ENCODE data around the gene ARF3.
"Not testable (repeated sequence)": the region's sequence is repeated elsewhere in the genome, so short reads cannot be mapped to it uniquely, and the experiment has no call there.

The ARF3 gene

GRCh38 chr12:48924617-48925303, 32.5 kb downstream of the ARF3 start:
- DNase-seq: peak; percentile 58

- no peak for DNase-seq
These were observed 34.2 kb downstream of the ARF3 start for GRCh38 chr12:48923117-48923516.

DNA sequence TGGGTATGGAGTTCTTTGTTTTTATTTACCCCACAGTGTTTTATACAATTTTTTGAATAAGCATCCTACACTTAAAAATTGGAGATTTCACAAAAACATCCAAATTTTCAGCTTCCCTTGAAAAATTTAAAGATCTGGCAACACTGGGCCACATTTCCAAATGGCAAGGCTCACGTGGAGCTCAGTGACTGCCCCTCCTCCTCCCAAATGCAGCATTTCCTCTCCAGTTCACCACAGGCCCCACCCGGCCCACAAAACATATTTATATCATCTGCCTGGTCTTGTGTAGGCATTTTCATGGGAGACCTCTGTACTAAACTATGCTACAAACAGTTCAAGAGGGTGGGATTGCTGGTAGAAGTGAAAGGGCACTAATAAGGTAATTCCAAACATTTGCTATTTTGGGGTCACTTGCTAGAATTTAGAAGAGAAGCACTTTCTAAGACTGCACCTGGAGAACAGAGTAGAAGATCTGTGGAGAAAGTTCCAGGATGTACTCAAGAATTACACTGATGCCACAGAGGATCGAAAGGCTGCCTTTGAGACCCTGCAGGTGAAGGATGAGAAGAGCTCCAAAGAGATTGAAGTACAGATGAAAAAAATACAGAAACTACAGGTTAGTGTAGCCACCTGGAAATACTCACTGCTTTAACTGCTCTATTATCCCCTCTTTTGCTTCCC, 39.3 kb downstream of the ARF3 start:
- no peak for DNase-seq

- DNase-seq: no peak
These were observed 47.1 kb downstream of the ARF3 start for GRCh38 chr12:48910196-48910595.

DNA sequence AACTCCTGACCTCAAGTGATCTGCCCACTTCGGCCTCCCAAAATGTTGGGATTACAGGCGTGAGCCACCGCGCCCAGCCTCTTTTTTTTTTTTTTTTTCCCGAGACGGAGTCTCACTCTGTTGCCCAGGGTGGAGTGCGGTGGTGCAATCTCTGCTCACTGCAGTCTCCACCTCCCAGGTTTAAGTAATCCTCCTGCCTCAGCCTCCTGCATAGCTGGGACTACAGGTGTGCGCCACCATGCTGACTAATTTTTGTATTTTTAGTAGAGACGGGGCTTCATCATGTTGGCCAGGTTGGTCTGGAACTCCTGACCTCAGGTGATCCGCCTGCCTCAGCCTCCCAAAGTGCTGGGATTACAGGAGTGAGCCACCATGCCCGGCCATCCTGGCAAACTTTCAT, 47.6 kb downstream of the ARF3 start:
- DNase-seq: not testable (repeated sequence)

DNA sequence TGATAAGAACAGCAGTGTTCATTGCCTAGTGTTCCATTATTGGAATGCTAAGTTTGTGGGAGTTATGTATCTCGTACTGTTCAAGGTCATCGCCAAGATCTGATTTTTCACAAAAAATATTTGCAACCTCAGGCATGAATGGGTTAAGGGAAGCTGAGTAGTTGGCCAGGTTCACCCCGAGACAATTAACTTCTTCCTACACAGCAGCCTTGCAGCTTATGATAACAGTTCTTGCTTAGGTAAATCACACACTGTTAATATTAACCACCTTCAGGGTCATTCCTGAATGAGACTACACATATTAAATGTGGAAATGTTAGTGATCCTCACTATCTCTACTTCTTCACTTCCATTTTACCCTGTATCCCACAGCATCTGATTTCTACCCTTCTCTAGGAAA, 50.0 kb downstream of the ARF3 start:
- DNase-seq: no peak

DNA sequence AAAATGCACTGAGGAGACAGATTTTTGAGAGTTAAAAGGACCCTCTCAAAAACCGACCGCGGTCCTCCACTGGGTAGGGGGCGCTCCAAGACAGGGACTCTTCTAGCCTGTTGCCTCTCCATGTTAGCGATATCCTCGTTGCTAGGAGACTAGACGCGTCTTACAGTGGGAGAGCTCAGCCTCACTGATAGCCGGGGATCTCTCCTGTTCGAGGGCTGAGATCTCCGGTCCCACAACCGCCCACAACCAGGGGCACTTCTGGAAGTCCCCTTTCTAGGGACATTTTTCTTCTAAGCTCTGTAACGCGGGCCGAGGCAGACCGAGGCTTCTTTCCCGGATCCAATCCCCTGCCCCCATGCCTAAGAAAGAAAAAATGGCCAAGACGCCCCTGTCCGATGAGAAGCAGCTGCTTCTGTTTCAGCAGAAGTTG, 53.3 kb downstream of the ARF3 start:
- peak; percentile 84 for DNase-seq

DNA sequence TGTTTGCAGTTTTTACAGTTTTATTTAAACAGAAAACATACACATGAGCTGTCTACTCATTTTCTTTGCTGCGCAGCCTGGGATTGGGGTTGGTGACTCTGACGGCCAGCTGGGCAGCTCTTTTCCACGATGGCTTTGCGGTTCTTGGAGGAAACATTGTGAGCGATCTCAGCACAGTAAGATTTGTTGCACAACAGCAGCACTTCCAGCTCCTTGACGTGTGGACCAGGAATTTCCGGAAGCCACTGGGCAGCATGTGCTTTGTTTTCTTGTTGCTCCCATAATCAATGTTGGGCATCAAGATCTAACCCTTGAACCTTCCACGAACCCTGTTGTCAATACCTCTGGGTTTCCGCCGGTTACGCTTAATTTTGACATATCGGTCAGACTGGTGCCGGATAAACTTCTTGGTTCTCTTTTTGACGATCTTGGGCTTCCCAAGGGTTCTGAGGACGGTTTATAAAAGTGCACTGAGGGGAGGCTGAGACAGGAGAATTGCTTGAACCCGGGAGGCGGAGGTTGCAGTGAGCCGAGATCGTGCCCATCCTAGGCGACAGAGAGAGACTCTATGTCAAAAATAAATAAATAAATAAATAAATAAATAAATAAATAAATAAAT, 53.8 kb downstream of the ARF3 start:
- no peak for DNase-seq

DNA sequence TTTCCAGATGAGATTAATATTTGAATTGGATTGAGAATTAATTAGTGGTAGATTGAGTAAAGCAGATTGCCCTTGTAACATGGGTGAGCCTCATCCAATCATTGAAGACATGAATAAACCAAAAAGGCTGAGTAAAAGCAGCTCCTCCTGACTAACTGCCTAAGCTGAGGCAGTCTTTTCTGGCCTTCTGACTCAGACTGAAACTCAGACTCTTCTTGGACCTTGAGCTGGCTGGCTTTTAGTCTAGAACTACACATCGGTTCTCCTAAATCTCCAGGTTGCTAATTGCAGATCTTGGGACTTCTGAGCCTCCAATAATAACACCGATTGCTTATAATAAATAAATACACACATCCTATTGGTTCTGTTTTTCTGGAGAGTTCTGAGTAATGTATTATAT, 56.0 kb downstream of the ARF3 start:
- no peak for DNase-seq

DNA sequence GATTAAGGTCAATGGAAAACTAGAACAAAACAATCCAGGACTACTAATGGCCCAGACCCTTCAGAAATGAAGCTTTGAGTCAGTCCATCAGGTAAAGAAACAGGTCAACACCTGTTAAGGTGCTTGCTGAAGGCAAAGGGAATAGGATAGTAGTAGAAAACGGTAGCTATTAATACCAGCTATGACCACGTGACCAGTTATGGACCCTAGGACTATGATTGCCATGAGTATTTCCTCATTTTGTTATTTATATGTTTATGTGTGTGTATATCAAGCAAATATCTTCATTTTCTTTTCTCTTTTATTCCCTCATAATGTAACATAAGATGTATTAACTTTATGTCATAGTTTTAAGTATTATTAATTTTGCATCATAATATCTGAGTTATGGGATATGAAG, 57.6 kb downstream of the ARF3 start:
- DNase-seq: no peak

DNA sequence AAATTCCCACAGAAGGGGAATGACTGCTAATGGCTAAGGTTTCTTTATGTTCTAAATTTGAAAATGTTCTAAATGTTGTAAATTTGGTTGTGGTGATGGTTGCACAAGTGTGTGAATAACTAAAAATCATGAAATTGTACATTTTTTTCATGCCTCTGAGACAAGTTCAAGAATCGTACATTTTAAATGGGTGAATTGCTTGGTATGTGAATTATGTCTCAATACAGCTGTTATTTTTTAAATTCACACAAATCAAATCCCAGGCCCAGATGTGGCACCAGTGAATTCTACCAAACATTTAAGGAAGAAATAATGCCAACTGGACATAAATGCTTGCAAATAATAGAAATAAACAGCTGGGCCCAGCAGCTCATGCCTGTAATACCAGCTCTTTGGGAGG, 63.0 kb downstream of the ARF3 start:
- no peak for DNase-seq

DNA sequence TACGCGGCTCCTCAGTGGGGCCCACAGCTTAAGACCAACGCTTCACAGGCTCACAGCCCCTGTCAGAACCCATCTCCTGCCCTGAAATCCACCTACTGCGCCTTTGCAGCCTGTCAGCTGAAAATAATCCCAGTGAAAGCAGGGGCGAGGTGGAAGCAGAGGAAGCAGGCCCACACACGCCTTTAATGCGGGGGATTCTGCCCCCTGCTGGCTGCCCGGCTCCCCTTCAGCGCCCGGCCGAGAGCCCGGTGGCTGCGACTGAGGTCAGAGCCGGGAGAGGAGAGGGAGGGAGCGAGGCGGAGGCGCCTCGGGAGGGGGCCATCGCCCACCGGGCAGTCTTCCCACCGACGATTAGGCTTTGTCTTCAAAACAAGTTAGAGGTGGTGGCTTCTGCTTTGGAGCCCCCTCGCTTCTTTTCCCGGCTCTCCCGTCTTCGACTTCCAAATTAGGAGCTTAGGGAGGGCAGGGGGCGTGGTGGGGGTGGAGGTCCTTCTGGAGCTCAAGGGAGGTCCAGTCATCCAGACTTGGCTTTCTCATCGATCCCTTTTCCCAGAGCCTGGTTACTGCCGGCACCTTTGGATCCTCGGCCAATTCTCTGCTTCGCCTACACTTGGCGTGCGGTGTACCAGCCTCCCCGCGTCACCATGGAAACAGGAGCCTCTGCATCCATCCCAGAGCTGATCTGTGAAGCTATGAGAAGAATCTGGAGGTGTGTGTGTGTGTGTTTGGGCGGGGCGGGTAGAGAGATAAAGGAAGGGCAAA, 66.4 kb downstream of the ARF3 start:
- peak; percentile 61 for DNase-seq

GRCh38 chr12:48889679-48890078, 67.6 kb downstream of the ARF3 start:
- no peak for DNase-seq

All from fibroblast of skin of right quadriceps (primary cell).